Measurements from ENCODE around the gene EPB41L5.

EPB41L5 gene

DNA sequence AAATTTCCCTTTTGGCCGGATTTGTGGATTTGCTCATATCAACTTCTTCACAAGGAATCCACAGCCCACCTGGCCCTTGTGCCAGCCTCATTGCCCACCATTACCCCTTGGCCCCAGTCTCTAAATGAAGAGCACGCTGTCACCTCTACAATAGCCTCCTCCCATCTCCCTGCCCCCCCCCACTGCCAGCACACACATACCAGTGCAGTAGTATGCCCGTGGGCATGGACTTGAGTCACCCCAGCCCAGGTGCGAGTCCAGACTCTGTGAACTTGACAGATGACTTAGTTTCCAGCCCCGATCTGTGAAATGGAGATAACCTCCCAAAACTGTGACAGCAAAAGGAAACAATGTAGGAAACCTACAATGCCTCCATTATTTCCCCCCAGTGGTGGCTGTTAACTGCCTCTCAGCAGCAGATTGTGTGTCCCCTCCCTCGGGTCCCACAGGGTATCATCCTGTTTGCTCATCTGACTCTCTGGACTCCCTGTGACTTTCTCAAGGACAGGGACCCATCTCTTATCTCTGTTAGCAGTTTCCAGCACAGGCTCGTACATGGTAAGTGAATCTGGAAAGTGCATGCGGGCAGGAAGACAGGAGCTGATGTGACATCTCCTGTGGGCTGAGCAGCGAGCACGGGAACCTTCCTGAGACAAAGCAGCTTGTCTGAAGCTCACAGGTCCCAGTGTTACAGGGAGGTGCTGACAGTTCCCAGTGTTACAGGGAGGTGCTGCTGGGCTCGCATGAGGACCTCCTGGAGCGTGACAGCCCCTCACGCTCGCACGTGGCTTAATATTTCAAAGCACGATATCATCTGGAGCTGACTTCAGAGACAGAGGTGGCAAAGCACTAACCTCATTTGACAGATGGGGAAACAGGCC lies 214.5 kb downstream of the EPB41L5 start:
- DNase-seq, result no peak

DNA sequence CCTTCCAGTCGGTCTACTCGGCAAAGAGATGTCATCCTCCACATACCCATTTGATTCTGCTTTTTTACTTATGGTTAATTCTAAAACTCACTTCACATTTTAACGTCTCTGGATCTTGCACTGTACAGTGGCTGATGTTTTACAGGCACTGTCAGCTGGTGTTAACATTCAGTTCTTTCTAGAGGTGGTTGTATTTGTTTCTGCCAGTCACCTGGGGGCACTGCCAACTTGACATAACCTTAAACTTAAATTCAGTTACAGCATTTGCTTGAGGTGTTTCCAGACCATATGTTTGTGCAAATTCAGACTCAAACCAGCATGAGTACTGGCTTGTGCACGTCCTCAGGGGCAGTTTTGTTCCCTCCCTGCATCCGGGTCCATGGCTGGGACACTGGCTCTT lies 215.6 kb downstream of the EPB41L5 start:
- DNase-seq, result no peak
